Measurements from ENCODE around the gene CBR4. TPM values are rescaled to one million over a fixed set of nuclear protein-coding genes. Genes with fewer than 3 reads are reported as not detected.

CBR4 gene
- total RNA-seq, 1 experiment from 2014 or later: 48.1 TPM

GRCh38 chr4:168994958-168995357 lies 15.1 kb downstream of the CBR4 start (continued):
- no peak for TF ChIP-seq E2F4 (CRISPR knock-in tag; IDR thresholded peaks at IDR 0.05; ENCODE audit: borderline replicate concordance, low read depth)
- TF ChIP-seq TEAD4 (CRISPR knock-in tag; IDR thresholded peaks at IDR 0.05): no peak
- TF ChIP-seq, protein P1, sequence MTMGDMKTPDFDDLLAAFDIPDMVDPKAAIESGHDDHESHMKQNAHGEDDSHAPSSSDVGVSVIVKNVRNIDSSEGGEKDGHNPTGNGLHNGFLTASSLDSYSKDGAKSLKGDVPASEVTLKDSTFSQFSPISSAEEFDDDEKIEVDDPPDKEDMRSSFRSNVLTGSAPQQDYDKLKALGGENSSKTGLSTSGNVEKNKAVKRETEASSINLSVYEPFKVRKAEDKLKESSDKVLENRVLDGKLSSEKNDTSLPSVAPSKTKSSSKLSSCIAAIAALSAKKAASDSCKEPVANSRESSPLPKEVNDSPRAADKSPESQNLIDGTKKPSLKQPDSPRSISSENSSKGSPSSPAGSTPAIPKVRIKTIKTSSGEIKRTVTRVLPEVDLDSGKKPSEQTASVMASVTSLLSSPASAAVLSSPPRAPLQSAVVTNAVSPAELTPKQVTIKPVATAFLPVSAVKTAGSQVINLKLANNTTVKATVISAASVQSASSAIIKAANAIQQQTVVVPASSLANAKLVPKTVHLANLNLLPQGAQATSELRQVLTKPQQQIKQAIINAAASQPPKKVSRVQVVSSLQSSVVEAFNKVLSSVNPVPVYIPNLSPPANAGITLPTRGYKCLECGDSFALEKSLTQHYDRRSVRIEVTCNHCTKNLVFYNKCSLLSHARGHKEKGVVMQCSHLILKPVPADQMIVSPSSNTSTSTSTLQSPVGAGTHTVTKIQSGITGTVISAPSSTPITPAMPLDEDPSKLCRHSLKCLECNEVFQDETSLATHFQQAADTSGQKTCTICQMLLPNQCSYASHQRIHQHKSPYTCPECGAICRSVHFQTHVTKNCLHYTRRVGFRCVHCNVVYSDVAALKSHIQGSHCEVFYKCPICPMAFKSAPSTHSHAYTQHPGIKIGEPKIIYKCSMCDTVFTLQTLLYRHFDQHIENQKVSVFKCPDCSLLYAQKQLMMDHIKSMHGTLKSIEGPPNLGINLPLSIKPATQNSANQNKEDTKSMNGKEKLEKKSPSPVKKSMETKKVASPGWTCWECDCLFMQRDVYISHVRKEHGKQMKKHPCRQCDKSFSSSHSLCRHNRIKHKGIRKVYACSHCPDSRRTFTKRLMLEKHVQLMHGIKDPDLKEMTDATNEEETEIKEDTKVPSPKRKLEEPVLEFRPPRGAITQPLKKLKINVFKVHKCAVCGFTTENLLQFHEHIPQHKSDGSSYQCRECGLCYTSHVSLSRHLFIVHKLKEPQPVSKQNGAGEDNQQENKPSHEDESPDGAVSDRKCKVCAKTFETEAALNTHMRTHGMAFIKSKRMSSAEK (CRISPR knock-in tag; IDR thresholded peaks at IDR 0.05; ENCODE audit: borderline replicate concordance): no peak
- no peak for TF ChIP-seq FOXJ3 (CRISPR knock-in tag; IDR thresholded peaks at IDR 0.05; ENCODE audit: borderline replicate concordance)
- TF ChIP-seq, protein P2, sequence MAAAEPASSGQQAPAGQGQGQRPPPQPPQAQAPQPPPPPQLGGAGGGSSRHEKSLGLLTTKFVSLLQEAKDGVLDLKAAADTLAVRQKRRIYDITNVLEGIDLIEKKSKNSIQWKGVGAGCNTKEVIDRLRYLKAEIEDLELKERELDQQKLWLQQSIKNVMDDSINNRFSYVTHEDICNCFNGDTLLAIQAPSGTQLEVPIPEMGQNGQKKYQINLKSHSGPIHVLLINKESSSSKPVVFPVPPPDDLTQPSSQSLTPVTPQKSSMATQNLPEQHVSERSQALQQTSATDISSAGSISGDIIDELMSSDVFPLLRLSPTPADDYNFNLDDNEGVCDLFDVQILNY (CRISPR knock-in tag; IDR thresholded peaks at IDR 0.05): no peak
- no peak for TF ChIP-seq GTF2I (CRISPR knock-in tag; conservative IDR thresholded peaks at IDR 0.05)
- TF ChIP-seq SOX15 (CRISPR knock-in tag; IDR thresholded peaks at IDR 0.05): no peak

DNA sequence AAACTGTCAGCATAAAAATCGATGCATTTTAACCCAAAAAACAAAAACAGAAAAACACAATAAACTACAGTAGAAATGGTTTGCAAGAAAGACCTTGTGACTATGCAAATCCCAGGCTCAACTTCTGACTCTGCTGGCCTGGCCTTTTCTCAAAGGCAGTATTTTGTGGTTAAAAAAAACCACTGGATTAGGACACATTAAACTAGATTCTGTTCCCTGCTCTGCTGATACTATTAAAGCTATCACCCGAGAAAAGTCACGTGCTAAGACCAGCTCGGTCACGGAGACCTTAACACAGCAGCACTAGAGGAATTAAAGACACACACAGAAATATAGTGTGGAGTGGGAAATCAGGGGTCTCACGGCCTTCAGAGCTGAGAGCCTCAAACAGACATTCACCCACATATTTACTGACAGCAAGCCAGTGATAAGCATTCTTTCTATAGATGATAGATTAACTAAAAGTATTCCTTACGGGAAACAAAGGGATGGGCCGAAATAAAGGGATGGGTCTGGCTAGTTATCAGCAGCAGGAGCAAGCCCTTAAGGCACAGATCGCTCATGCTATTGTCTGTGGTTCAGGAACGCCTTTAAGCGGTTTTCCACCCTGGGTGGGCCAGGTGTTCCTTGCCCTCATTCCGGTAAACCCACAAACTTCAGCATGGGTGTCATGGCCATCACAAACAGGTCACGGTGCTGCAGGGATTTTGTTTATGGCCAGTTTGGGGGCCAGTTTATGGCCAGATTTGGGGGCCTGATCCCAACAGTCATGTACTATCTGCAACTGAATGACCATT lies 16.1 kb downstream of the CBR4 start:
- Mint-ChIP-seq H3K36me3 (peaks cover 45% of the 10 kb centered on the region), H3K27ac (peak overlapping the region; percentile 60), H3K4me3 (no peak overlapping the region), H3K27me3 (ENCODE audit: low read depth) (no peaks in the 10 kb centered on the region), H3K4me1 (no peaks in the 10 kb centered on the region), H3K9me3 (no peaks in the 10 kb centered on the region)
- DNase-seq (ENCODE audit: low spot score): no peak
- CTCF ChIA-PET: no interaction called here
- POLR2A ChIA-PET: interaction anchor here (0.7 kb wide), 1 partner anchor 13 kb away, joined by 4 read pairs; no protein-coding TSS in a partner anchor
- no peak for ATAC-seq
- TF ChIP-seq CREM (CRISPR knock-in tag; IDR thresholded peaks at IDR 0.05): no peak
- TF ChIP-seq RELA (CRISPR knock-in tag; IDR thresholded peaks at IDR 0.05; ENCODE audit: borderline replicate concordance): no peak
- no peak for TF ChIP-seq NR1H2 (CRISPR knock-in tag; IDR thresholded peaks at IDR 0.05)
- TF ChIP-seq SMAD3 (CRISPR knock-in tag; IDR thresholded peaks at IDR 0.05; ENCODE audit: borderline replicate concordance): no peak
- TF ChIP-seq SP1 (CRISPR knock-in tag; conservative IDR thresholded peaks at IDR 0.05): no peak
- TF ChIP-seq, protein P3, sequence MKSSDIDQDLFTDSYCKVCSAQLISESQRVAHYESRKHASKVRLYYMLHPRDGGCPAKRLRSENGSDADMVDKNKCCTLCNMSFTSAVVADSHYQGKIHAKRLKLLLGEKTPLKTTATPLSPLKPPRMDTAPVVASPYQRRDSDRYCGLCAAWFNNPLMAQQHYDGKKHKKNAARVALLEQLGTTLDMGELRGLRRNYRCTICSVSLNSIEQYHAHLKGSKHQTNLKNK (CRISPR knock-in tag; IDR thresholded peaks at IDR 0.05): no peak
- TF ChIP-seq ZNF317 (CRISPR knock-in tag; IDR thresholded peaks at IDR 0.05; ENCODE audit: borderline replicate concordance, low read depth): no peak
- TF ChIP-seq USF1 (CRISPR knock-in tag; IDR thresholded peaks at IDR 0.05): no peak
- TF ChIP-seq, protein P4, sequence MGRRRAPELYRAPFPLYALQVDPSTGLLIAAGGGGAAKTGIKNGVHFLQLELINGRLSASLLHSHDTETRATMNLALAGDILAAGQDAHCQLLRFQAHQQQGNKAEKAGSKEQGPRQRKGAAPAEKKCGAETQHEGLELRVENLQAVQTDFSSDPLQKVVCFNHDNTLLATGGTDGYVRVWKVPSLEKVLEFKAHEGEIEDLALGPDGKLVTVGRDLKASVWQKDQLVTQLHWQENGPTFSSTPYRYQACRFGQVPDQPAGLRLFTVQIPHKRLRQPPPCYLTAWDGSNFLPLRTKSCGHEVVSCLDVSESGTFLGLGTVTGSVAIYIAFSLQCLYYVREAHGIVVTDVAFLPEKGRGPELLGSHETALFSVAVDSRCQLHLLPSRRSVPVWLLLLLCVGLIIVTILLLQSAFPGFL (CRISPR knock-in tag; IDR thresholded peaks at IDR 0.05; ENCODE audit: borderline replicate concordance): no peak
- no peak for TF ChIP-seq ERG (CRISPR knock-in tag; IDR thresholded peaks at IDR 0.05)
- no peak for TF ChIP-seq AR (CRISPR knock-in tag; IDR thresholded peaks at IDR 0.05)
- TF ChIP-seq, protein P5, sequence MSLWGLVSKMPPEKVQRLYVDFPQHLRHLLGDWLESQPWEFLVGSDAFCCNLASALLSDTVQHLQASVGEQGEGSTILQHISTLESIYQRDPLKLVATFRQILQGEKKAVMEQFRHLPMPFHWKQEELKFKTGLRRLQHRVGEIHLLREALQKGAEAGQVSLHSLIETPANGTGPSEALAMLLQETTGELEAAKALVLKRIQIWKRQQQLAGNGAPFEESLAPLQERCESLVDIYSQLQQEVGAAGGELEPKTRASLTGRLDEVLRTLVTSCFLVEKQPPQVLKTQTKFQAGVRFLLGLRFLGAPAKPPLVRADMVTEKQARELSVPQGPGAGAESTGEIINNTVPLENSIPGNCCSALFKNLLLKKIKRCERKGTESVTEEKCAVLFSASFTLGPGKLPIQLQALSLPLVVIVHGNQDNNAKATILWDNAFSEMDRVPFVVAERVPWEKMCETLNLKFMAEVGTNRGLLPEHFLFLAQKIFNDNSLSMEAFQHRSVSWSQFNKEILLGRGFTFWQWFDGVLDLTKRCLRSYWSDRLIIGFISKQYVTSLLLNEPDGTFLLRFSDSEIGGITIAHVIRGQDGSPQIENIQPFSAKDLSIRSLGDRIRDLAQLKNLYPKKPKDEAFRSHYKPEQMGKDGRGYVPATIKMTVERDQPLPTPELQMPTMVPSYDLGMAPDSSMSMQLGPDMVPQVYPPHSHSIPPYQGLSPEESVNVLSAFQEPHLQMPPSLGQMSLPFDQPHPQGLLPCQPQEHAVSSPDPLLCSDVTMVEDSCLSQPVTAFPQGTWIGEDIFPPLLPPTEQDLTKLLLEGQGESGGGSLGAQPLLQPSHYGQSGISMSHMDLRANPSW (CRISPR knock-in tag; conservative IDR thresholded peaks at IDR 0.05; ENCODE audit: low read depth): no peak

All from WTC11 (cell line).